CD4-positive, alpha-beta T cell treated with Interleukin-2 at 100 ng/mL for 4 hours (primary cell): ENCODE data around the gene TEX29.

Source experiments
- DNase-seq: peaks from one replicate; pipeline ENCODE4 v3.0.0-alpha.2; 2020; ENCODE audit warnings: low spot score

The TEX29 gene

GRCh38 chr13:111341886-111342285, 21.4 kb downstream of the TEX29 start:
- no peak for DNase-seq

- no peak for DNase-seq
These were observed 22.3 kb downstream of the TEX29 start for GRCh38 chr13:111342721-111343120.

- DNase-seq, result no peak
These were observed 22.9 kb downstream of the TEX29 start for GRCh38 chr13:111343186-111343805.

GRCh38 chr13:111344471-111345191, 24.2 kb downstream of the TEX29 start:
- DNase-seq, result no peak

- no peak for DNase-seq
These were observed 25.2 kb downstream of the TEX29 start for GRCh38 chr13:111345682-111346081.

- DNase-seq, result no peak
These were observed 25.7 kb downstream of the TEX29 start for GRCh38 chr13:111346101-111346680.

GRCh38 chr13:111347438-111347837, 27.0 kb downstream of the TEX29 start:
- DNase-seq, result no peak

- no peak for DNase-seq
These were observed 33.1 kb downstream of the TEX29 start for GRCh38 chr13:111353508-111353907.

- DNase-seq, result no peak
These were observed 34.3 kb downstream of the TEX29 start for GRCh38 chr13:111354789-111355188.

- no peak for DNase-seq
These were observed 36.4 kb downstream of the TEX29 start for GRCh38 chr13:111356795-111357194.

GRCh38 chr13:111359237-111359915, 38.9 kb downstream of the TEX29 start:
- DNase-seq, result no peak

GRCh38 chr13:111359930-111360329, 39.5 kb downstream of the TEX29 start:
- DNase-seq, result no peak

GRCh38 chr13:111360452-111360851, 40.0 kb downstream of the TEX29 start:
- DNase-seq, result no peak

GRCh38 chr13:111361046-111361872, 40.8 kb downstream of the TEX29 start:
- no peak for DNase-seq

GRCh38 chr13:111361873-111362648, 41.6 kb downstream of the TEX29 start:
- no peak for DNase-seq

GRCh38 chr13:111363121-111363520, 42.7 kb downstream of the TEX29 start:
- DNase-seq, result no peak

GRCh38 chr13:111363591-111363990, 43.1 kb downstream of the TEX29 start:
- no peak for DNase-seq

- DNase-seq, result no peak
These were observed 44.9 kb downstream of the TEX29 start for GRCh38 chr13:111365149-111366005.

GRCh38 chr13:111367340-111367739, 46.9 kb downstream of the TEX29 start:
- DNase-seq, result no peak

GRCh38 chr13:111368091-111368490, 47.6 kb downstream of the TEX29 start:
- DNase-seq, result no peak
